H1 (cell line): ENCODE measurements around the gene NPFF. TPM values are rescaled to one million over a fixed set of nuclear protein-coding genes. Genes with fewer than 3 reads are reported as not detected.
A peak's percentile ranks its signal among the peaks of the same experiment; 100 is the strongest.

ENCODE experiments used
- CHD7 ChIP-seq: fragments of 300-600 bp; sonication (generic); IDR thresholded peaks from 2 replicates; pipeline ENCODE4 v1.7.1; 2012; ENCODE audit warnings: low read length, moderate library complexity, mild to moderate bottlenecking, inconsistent platforms; ENCODE audit not compliant: insufficient replicate concordance
- FOSL1 ChIP-seq: IDR thresholded peaks from 2 replicates; pipeline ENCODE4 v1.6.1; 2011; ENCODE audit warnings: mild to moderate bottlenecking, low read depth, low read length, moderate library complexity; ENCODE audit not compliant: insufficient read depth
- HDAC2 ChIP-seq, 2 experiments: fragments of 300-600 bp in 1 of 2; sonication (generic) in 1 of 2; IDR thresholded peaks; 2 replicates each; pipeline ENCODE4 v1.6.1; 2011 to 2012; ENCODE audit warnings: low read depth in 2 of 2, low read length in 2 of 2, mild to moderate bottlenecking in 2 of 2, moderate library complexity in 2 of 2, borderline replicate concordance in 1 of 2, inconsistent platforms in 1 of 2
- POLR2A ChIP-seq, 2 experiments: IDR thresholded peaks; 1 replicate in 1 of 2; 2 replicates in 1 of 2; pipeline ENCODE4 v1.6.1; 2011; ENCODE audit warnings: low read depth in 2 of 2, low read length in 2 of 2, mild to moderate bottlenecking in 2 of 2; ENCODE audit errors: control extremely low read depth in 1 of 2
- polyA plus RNA-seq, 7 experiments: library from polyadenylated mRNA; depleted of rRNA in 3 of 7; stranded (reverse) in 5 of 7; unstranded in 2 of 7; fragments of >200 nt in 5 of 7; fragments of 200-250 nt in 2 of 7; gene quantifications; 1 replicate in 5 of 7; 2 replicates in 1 of 7; 4 replicates in 1 of 7; pipeline versions ENCODE4 v1.2.1 to v1.2.3, GENCODE V29; 2011 to 2013; ENCODE audit warnings: missing spikeins in 2 of 7, mixed read lengths in 2 of 7
- total RNA-seq: library from RNA; stranded (reverse); fragmentation: NEBNext Ultra II Directional; extraction: Animal tissue kit (Norgen Biotek cat#: 25700); gene quantifications from 2 replicates; pipeline ENCODE4 v1.2.1, GENCODE V29; 2021

The NPFF gene
- total and polyA plus RNA-seq, 2 of the 8 experiments (the other 6 are each of a cell fraction or from before 2014, with no cell fraction given), result not detected

GRCh38 chr12:53468282-53468681 is 39.0 kb downstream of the NPFF start (continued):
- TF ChIP-seq CHD7 (no peak), POLR2A (IDR thresholded peaks at IDR 0.05; ENCODE audit: control extremely low read depth in 1 of 2, low read depth in 2 of 2, low read length in 2 of 2) (peak in 1 of 2 experiments; percentile 70; a peak in 1 of 3 replicates), HDAC2 (IDR thresholded peaks at IDR 0.05; ENCODE audit: borderline replicate concordance in 1 of 2, low read depth in 2 of 2, low read length in 2 of 2) (no peak), FOSL1 (no peak)
